ENCODE measurements around the gene RALGPS1.

DNA sequence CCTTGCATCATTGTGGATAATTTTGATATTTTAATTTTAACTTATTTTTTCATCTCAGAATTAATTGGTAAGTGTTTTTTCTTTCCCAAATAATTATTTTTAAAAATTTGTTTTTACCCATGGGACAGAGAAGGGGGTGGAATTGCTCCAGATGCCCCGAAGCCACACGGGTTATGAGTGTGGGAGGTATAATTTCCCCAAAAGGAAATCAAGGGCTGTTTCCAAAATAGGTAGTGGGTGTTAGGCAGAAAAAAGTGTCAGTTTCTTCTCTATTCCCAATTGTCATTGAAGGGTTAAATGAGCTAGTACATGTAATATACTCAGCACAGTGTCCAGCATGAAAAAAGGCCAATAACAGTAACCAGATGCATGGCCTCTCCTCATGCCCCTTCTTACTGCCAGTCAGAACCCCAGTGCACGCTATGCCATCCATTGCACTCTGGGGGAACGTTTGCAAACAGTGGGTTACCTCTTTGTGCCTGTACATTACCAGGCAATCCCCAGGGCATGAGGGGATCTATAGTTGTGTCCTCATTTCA, 244.3 kb downstream of the RALGPS1 start:
- TF ChIP-seq, protein P1, sequence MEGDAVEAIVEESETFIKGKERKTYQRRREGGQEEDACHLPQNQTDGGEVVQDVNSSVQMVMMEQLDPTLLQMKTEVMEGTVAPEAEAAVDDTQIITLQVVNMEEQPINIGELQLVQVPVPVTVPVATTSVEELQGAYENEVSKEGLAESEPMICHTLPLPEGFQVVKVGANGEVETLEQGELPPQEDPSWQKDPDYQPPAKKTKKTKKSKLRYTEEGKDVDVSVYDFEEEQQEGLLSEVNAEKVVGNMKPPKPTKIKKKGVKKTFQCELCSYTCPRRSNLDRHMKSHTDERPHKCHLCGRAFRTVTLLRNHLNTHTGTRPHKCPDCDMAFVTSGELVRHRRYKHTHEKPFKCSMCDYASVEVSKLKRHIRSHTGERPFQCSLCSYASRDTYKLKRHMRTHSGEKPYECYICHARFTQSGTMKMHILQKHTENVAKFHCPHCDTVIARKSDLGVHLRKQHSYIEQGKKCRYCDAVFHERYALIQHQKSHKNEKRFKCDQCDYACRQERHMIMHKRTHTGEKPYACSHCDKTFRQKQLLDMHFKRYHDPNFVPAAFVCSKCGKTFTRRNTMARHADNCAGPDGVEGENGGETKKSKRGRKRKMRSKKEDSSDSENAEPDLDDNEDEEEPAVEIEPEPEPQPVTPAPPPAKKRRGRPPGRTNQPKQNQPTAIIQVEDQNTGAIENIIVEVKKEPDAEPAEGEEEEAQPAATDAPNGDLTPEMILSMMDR (conservative IDR thresholded peaks at IDR 0.05 in 1 of 2, IDR thresholded peaks at IDR 0.05 in 1 of 2; ENCODE audit: low read depth in 1 of 2, low read length in 2 of 2) = no peak
- no peak for TF ChIP-seq EZH2 (IDR thresholded peaks at IDR 0.05; ENCODE audit: low read length, missing control alignments)

Measured in fibroblast of lung (primary cell).